Measurements from ENCODE around the gene TNFAIP3. TPM values are rescaled to one million over a fixed set of nuclear protein-coding genes. Genes with fewer than 3 reads are reported as not detected.

TNFAIP3 gene
- total and polyA plus RNA-seq, 2 of the 4 experiments (the other 2 are of a cell fraction) = 5.0 to 14.2 TPM

GRCh38 chr6:137906020-137906472 is 39.0 kb downstream of the TNFAIP3 start:
- H3K4me2 ChIP-seq (ENCODE audit: low read depth, low read length) = no peak overlapping the region
- no peaks in the 10 kb centered on the region for H4K20me1 ChIP-seq (ENCODE audit: insufficient read depth, low read length)
- H3K23ac ChIP-seq (ENCODE audit: low read depth, low read length) = no peak overlapping the region
- ATAC-seq (ENCODE audit: low read depth) (no peak), DNase-seq (no peak)
- H4K8ac ChIP-seq (ENCODE audit: low read depth in 2 of 2, low read length in 2 of 2) = no peak overlapping the region
- H2AK9ac ChIP-seq (replicated peaks; ENCODE audit: low read depth, low read length, poor library complexity) = no peak overlapping the region
- H3K9ac ChIP-seq (ENCODE audit: low read depth, low read length) = no peak overlapping the region
- no peak overlapping the region for H3K4ac ChIP-seq (ENCODE audit: low read depth, low read length)
- H3K9me1 ChIP-seq (ENCODE audit: insufficient read depth, low read length) = no peaks in the 10 kb centered on the region
- H4K5ac ChIP-seq (ENCODE audit: low read depth, low read length) = no peak overlapping the region
- in situ Hi-C loops (cut with MboI; ENCODE audit: low sequenced_read_pairs) (no loop called here), dilution Hi-C loops (cut with HindIII; ENCODE audit: low sequenced_read_pairs, unreplicated experiment) (no loop called here), intact Hi-C loops (cut with micrococcal nuclease) (no loop called here)
- H3K18ac ChIP-seq (ENCODE audit: low read depth, low read length) = no peak overlapping the region
- H3K4me1 ChIP-seq (ENCODE audit: control insufficient read depth, insufficient read depth, low read length) = no peaks in the 10 kb centered on the region
- H2BK20ac ChIP-seq (ENCODE audit: low read depth, low read length) = 0 out of 2 replicates have a peak overlapping the region, but pooled peaks have one; percentile 52
- ChIA-PET POLR2A (ENCODE audit: unreplicated experiment) (no interaction called here), CTCF (no interaction called here)
- H3K79me1 ChIP-seq (ENCODE audit: low read depth in 1 of 2, low read length in 2 of 2) = no peaks in the 10 kb centered on the region
- no peak overlapping the region for H2BK5ac ChIP-seq (ENCODE audit: low read depth, low read length, poor library complexity, severe bottlenecking)
- H3K4me3 ChIP-seq (ENCODE audit: insufficient read depth, low read depth, low read length) = no peak overlapping the region
- H3K27me3 ChIP-seq (ENCODE audit: control insufficient read depth, insufficient read depth, low read length) = peaks cover 2% of the 10 kb centered on the region
- H2AK5ac ChIP-seq (ENCODE audit: low read depth, low read length) = no peak overlapping the region
- no peak overlapping the region for H3K56ac ChIP-seq (ENCODE audit: extremely low read depth, insufficient read depth, low read length)
- no peak overlapping the region for H2BK120ac ChIP-seq (ENCODE audit: low read depth, low read length)
- H2AFZ ChIP-seq (replicated peaks; ENCODE audit: low read length, poor library complexity) = no peak overlapping the region
- TF ChIP-seq NFE2L2 (IDR thresholded peaks at IDR 0.05; ENCODE audit: low read depth, low read length) (peak; percentile 68), FOS (IDR thresholded peaks at IDR 0.05; ENCODE audit: low read depth, low read length) (no peak)
- H3K14ac ChIP-seq (replicated peaks; ENCODE audit: low read depth, low read length) = no peak overlapping the region
- H3K36me3 ChIP-seq (ENCODE audit: control insufficient read depth, insufficient read depth, low read length) = no peaks in the 10 kb centered on the region
- no TSS peak for BruUV-seq (replicated peaks)
- WGBS, 2 experiments (ENCODE audit: extremely low coverage in 2 of 2, insufficient read length in 1 of 2) = no CpG with 5 or more reads among the region's 1 CpG
- no peak overlapping the region for H2BK15ac ChIP-seq (ENCODE audit: low read depth, low read length)
- H3K27ac ChIP-seq (ENCODE audit: insufficient read depth, low read length) = no peak overlapping the region
- H4K91ac ChIP-seq (ENCODE audit: insufficient read depth, low read depth, low read length) = no peak overlapping the region
- H3K9me3 ChIP-seq (ENCODE audit: control insufficient read depth, insufficient read depth, low read length) = no peaks in the 10 kb centered on the region
